IMR-90 (cell line): ENCODE data around the gene STRA6. TPM values are rescaled to one million over a fixed set of nuclear protein-coding genes. Genes with fewer than 3 reads are reported as not detected.

Experiments used
- ATAC-seq: fragments of 200-7000 bp; cut with Tn5 transposase; 2 replicates; pipeline ENCODE4 v1.9.1; 2020; ENCODE audit warnings: low read depth, mild to moderate bottlenecking, moderate library complexity
- BruUV-seq: library from RNA; stranded (reverse); fragments of 400-500 nt; replicated peaks from 2 replicates; lab custom pipeline; 2021; lab: Mats Ljungman, UMichigan
- CTCF ChIA-PET: fragments of 300-600 bp; formaldehyde crosslinking; extraction: SDS; loops from one replicate; lab custom pipeline; 2021; ENCODE audit warnings: antibody characterized with exemption; lab: Yijun Ruan, JAX
- POLR2A ChIA-PET: fragments of 300-600 bp; sonication (Branson Sonifier 250); formaldehyde crosslinking; loops from one replicate; lab custom pipeline; 2022; ENCODE audit warnings: antibody characterized with exemption; ENCODE audit not compliant: unreplicated experiment; lab: Charles Lee
- DNase-seq: peaks from one replicate; pipeline ENCODE4 v3.0.0; 2013
- H2AFZ ChIP-seq: replicated peaks from 2 replicates; pipeline ENCODE3; 2013; ENCODE audit warnings: low read length, mild to moderate bottlenecking; ENCODE audit not compliant: poor library complexity
- H2AK5ac ChIP-seq: 2 replicates; pipeline ENCODE4 v1.6.1; 2013; ENCODE audit warnings: low read depth, low read length, inconsistent platforms
- H2AK9ac ChIP-seq: replicated peaks from 2 replicates; pipeline ENCODE3; 2013; ENCODE audit warnings: mild to moderate bottlenecking, low read depth, low read length, moderate library complexity; ENCODE audit not compliant: poor library complexity
- H2BK120ac ChIP-seq: 2 replicates; pipeline ENCODE4 v1.6.1; 2013; ENCODE audit warnings: low read depth, low read length, inconsistent platforms
- H2BK15ac ChIP-seq: 3 replicates; pipeline ENCODE4 v1.6.1; 2013; ENCODE audit warnings: low read depth, low read length, inconsistent platforms
- H2BK20ac ChIP-seq: 2 replicates; pipeline ENCODE4 v1.6.1; 2013; ENCODE audit warnings: low read depth, mild to moderate bottlenecking, inconsistent platforms, low read length, moderate library complexity
- H2BK5ac ChIP-seq: 2 replicates; pipeline ENCODE4 v1.6.1; 2013; ENCODE audit warnings: mild to moderate bottlenecking, low read depth, low read length, inconsistent platforms; ENCODE audit not compliant: poor library complexity, severe bottlenecking
- H3K14ac ChIP-seq: replicated peaks from 2 replicates; pipeline ENCODE4 v1.6.1; 2013; ENCODE audit warnings: low read depth, low read length, inconsistent platforms
- H3K18ac ChIP-seq: 2 replicates; pipeline ENCODE4 v1.6.1; 2013; ENCODE audit warnings: low read depth, low read length, control low read depth
- H3K23ac ChIP-seq: 2 replicates; pipeline ENCODE4 v1.6.1; 2013; ENCODE audit warnings: low read depth, low read length, inconsistent platforms
- H3K27ac ChIP-seq: 2 replicates; pipeline ENCODE4 v1.5.1; 2013; ENCODE audit warnings: mild to moderate bottlenecking, control low read depth, low read length; ENCODE audit not compliant: insufficient read depth
- H3K27me3 ChIP-seq: 2 replicates; pipeline ENCODE4 v1.6.1; 2013; ENCODE audit warnings: low read length; ENCODE audit not compliant: control insufficient read depth, insufficient read depth
- H3K36me3 ChIP-seq: 2 replicates; pipeline ENCODE4 v1.6.1; 2013; ENCODE audit warnings: low read length, mixed read lengths; ENCODE audit not compliant: control insufficient read depth, insufficient read depth
- H3K4ac ChIP-seq: 2 replicates; pipeline ENCODE4 v1.6.1; 2013; ENCODE audit warnings: low read depth, low read length, inconsistent platforms
- H3K4me1 ChIP-seq: 2 replicates; pipeline ENCODE4 v1.6.1; 2013; ENCODE audit warnings: low read length, mixed read lengths; ENCODE audit not compliant: control insufficient read depth, insufficient read depth
- H3K4me2 ChIP-seq: 2 replicates; pipeline ENCODE4 v1.6.1; 2013; ENCODE audit warnings: low read depth, mild to moderate bottlenecking, control low read depth, low read length, moderate library complexity
- H3K4me3 ChIP-seq: 2 replicates; pipeline ENCODE4 v1.5.1; 2013; ENCODE audit warnings: low read depth, mild to moderate bottlenecking, control low read depth, low read length, moderate library complexity; ENCODE audit not compliant: insufficient read depth
- H3K56ac ChIP-seq: 2 replicates; pipeline ENCODE4 v1.6.1; 2013; ENCODE audit warnings: low read length, inconsistent platforms; ENCODE audit not compliant: insufficient read depth; ENCODE audit errors: extremely low read depth
- H3K79me1 ChIP-seq, 2 experiments: 2 replicates each; pipeline ENCODE4 v1.6.1; 2013; ENCODE audit warnings: low read length in 2 of 2, inconsistent platforms in 1 of 2, low read depth in 1 of 2
- H3K9ac ChIP-seq: 2 replicates; pipeline ENCODE4 v1.6.1; 2013; ENCODE audit warnings: low read depth, low read length, control low read depth
- H3K9me1 ChIP-seq: 2 replicates; pipeline ENCODE4 v1.6.1; 2013; ENCODE audit warnings: low read length, inconsistent platforms; ENCODE audit not compliant: insufficient read depth
- H3K9me3 ChIP-seq: 2 replicates; pipeline ENCODE4 v1.6.1; 2013; ENCODE audit warnings: low read length; ENCODE audit not compliant: control insufficient read depth, insufficient read depth
- H4K20me1 ChIP-seq: 2 replicates; pipeline ENCODE4 v1.6.1; 2013; ENCODE audit warnings: low read length, inconsistent platforms; ENCODE audit not compliant: insufficient read depth
- H4K5ac ChIP-seq: 2 replicates; pipeline ENCODE4 v1.6.1; 2013; ENCODE audit warnings: mild to moderate bottlenecking, low read depth, low read length, control low read depth
- H4K8ac ChIP-seq, 2 experiments: 2 replicates each; pipeline ENCODE4 v1.6.1; 2013; ENCODE audit warnings: low read depth in 2 of 2, low read length in 2 of 2, control low read depth in 1 of 2, inconsistent platforms in 1 of 2
- H4K91ac ChIP-seq: 2 replicates; pipeline ENCODE4 v1.6.1; 2013; ENCODE audit warnings: low read depth, low read length, inconsistent platforms; ENCODE audit not compliant: insufficient read depth
- CHD1 ChIP-seq: IDR thresholded peaks from 2 replicates; pipeline ENCODE4 v1.6.1; 2012; ENCODE audit warnings: low read depth, low read length, improper control_type of control experiment
- MXI1 ChIP-seq: IDR thresholded peaks from 2 replicates; pipeline ENCODE4 v1.6.1; 2012; ENCODE audit warnings: low read depth, mild to moderate bottlenecking, low read length, moderate library complexity, borderline replicate concordance
- NFE2L2 ChIP-seq: fragments of 150-350 bp; IDR thresholded peaks from 2 replicates; pipeline ENCODE4 v1.6.1; 2016; ENCODE audit warnings: low read depth, mild to moderate bottlenecking, low read length
- RAD21 ChIP-seq: IDR thresholded peaks from 2 replicates; pipeline ENCODE4 v1.6.1; 2012; ENCODE audit warnings: low read length, improper control_type of control experiment
- RFX5 ChIP-seq: IDR thresholded peaks from 2 replicates; pipeline ENCODE4 v1.8.0; 2012; ENCODE audit warnings: low read depth, mild to moderate bottlenecking, low read length, moderate library complexity
- USF2 ChIP-seq: fragments of 150-350 bp; IDR thresholded peaks from 2 replicates; pipeline ENCODE4 v1.6.1; 2017; ENCODE audit warnings: mild to moderate bottlenecking, antibody characterized with exemption, low read length, low read depth
- WGBS, 2 experiments: methylation state at CpG; one replicate each; pipeline versions ENCODE4 v1.1.5 to v1.1.7; 2013; ENCODE audit warnings: missing lambda C conversion rate in 2 of 2; ENCODE audit not compliant: insufficient read length in 1 of 2; ENCODE audit errors: extremely low coverage in 2 of 2; 5-methylcytosine and 5-hydroxymethylcytosine counted together
- dilution Hi-C: fragments of 300-500 bp; cut with HindIII; formaldehyde crosslinking; loops from one replicate; pipeline ENCODE4 v1.14.3; 2018; ENCODE audit warnings: low sequenced_read_pairs; ENCODE audit not compliant: unreplicated experiment
- in situ Hi-C: fragments of 300-500 bp; cut with MboI; formaldehyde crosslinking; loops from 3 replicates; pipeline ENCODE4 v1.14.3; 2019; ENCODE audit warnings: low sequenced_read_pairs, inconsistent platforms, mixed read lengths
- intact Hi-C: fragments of 100-400 bp; cut with micrococcal nuclease; formaldehyde crosslinking; loops from 2 replicates; pipeline ENCODE4 v1.10.0; 2022
- polyA plus RNA-seq, 3 experiments: library from polyadenylated mRNA; depleted of rRNA; stranded (reverse); fragments of >200 nt; gene quantifications; 2 replicates each; pipeline ENCODE4 v1.2.3, GENCODE V29; 2012; ENCODE audit warnings: low replicate concordance in 1 of 3
- total RNA-seq: library from RNA; depleted of rRNA; stranded (reverse); fragments of >200 nt; gene quantifications from 2 replicates; pipeline ENCODE4 v1.2.3, GENCODE V29; 2012

The STRA6 gene
- total and polyA plus RNA-seq, 2 of the 4 experiments (the other 2 are of a cell fraction) = 0.17 TPM; not detected in 1

- Histone ChIP-seq H4K91ac (no peak overlapping the region), H3K36me3 (no peaks in the 10 kb centered on the region), H2BK120ac (no peak overlapping the region), H3K56ac (no peak overlapping the region), H2BK20ac (no peak overlapping the region), H3K4me2 (no peak overlapping the region), H3K4ac (no peak overlapping the region), H2BK5ac (no peak overlapping the region), H3K14ac (no peak overlapping the region), H2BK15ac (no peak overlapping the region), H3K23ac (no peak overlapping the region), H3K9me1 (peaks cover 29% of the 10 kb centered on the region), H3K9ac (no peak overlapping the region), H2AFZ (no peak overlapping the region), H3K27me3 (peaks cover 4% of the 10 kb centered on the region; the same call in 1 of the 2 replicates), H3K4me3 (no peak overlapping the region), H4K5ac (no peak overlapping the region), H3K4me1 (peaks cover 26% of the 10 kb centered on the region), H3K18ac (no peak overlapping the region), H2AK5ac (no peak overlapping the region), H3K27ac (no peak overlapping the region), H4K8ac (no peak overlapping the region), H4K20me1 (peaks cover 6% of the 10 kb centered on the region; the same call in 1 of the 2 replicates), H3K79me1 (no peaks in the 10 kb centered on the region), H2AK9ac (no peak overlapping the region), H3K9me3 (no peaks in the 10 kb centered on the region)
- in situ Hi-C loops = no loop called here
- intact Hi-C loops = no loop called here
- POLR2A ChIA-PET = no interaction called here
- ATAC-seq (no peak), DNase-seq (no peak)
- dilution Hi-C loops = no loop called here
- BruUV-seq = no TSS peak
- CTCF ChIA-PET = no interaction called here
- 94% methylated on average over 6 of the region's 21 CpGs; no CpG with 5 or more reads in 1 of the 2 experiments for WGBS, 2 experiments
- no peak for TF ChIP-seq CHD1
- no peak for TF ChIP-seq RFX5
- TF ChIP-seq USF2 = no peak
- no peak for TF ChIP-seq RAD21
- TF ChIP-seq MXI1 = no peak
- no peak for TF ChIP-seq NFE2L2
Observed at GRCh38 chr15:74180881-74181602, 21.5 kb downstream of the STRA6 start.
